Activated T-helper 2 cell treated with anti-CD3 and anti-CD28 coated beads, Interferon-gamma antibody, Interleukin-2, Interleukin-4, amounts not matched to agents 10 μg/mL and 5 μg/mL and 100 μg/mL, durations not matched to agents 14 hours and 24 hours and 36 hours (primary cell): Measurements from ENCODE around the gene FMN1. TPM values are rescaled to one million over a fixed set of nuclear protein-coding genes. Genes with fewer than 3 reads are reported as not detected.

ENCODE experiments used
- DNase-seq: peaks from one replicate; pipeline ENCODE4 v3.0.0; 2021; ENCODE audit warnings: low spot score
- H3K27ac Mint-ChIP-seq: one replicate; pipeline ENCODE4 v1.8.0; 2021; ENCODE audit warnings: mixed read lengths
- H3K27me3 Mint-ChIP-seq: one replicate; pipeline ENCODE4 v1.8.0; 2021; ENCODE audit warnings: low read depth, mixed read lengths
- H3K36me3 Mint-ChIP-seq: one replicate; pipeline ENCODE4 v1.8.0; 2021; ENCODE audit warnings: low read depth, mixed read lengths
- H3K4me1 Mint-ChIP-seq: one replicate; pipeline ENCODE4 v1.8.0; 2021; ENCODE audit warnings: low read depth, mixed read lengths
- H3K4me3 Mint-ChIP-seq: one replicate; pipeline ENCODE4 v1.8.0; 2021; ENCODE audit warnings: low read depth, mild to moderate bottlenecking, moderate library complexity, mixed read lengths
- H3K9me3 Mint-ChIP-seq: one replicate; pipeline ENCODE4 v1.8.0; 2021; ENCODE audit warnings: mixed read lengths
- intact Hi-C: fragments of 100-400 bp; cut with micrococcal nuclease; formaldehyde crosslinking; loops from one replicate; pipeline ENCODE4 v1.15.1; 2023
- total RNA-seq: library from RNA; stranded (reverse); gene quantifications from 2 replicates; pipeline ENCODE4 v1.2.3, GENCODE V29; 2022

FMN1 gene
- total RNA-seq, 1 donor from 2014 or later, result 0.02 TPM

DNA sequence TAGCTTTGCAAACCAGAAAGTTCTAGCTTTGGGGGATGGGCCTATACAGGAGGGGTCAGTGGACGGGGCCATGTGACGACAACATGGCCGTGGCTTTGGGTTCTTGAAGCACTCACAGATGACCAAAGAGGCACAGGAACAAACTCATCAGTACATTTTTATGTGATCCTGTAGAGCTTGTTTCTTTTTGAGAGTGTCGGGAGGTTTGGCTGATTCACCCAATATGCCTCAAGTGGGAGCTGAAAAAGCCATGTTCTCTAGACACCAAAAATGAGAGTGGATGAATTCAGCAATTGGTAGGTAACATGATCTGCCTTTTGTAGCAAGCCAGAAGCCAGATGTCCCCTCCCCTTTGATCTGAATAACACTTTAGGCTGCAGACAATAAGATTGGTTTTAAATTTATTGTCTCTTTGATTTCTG, 446.6 kb downstream of the FMN1 start:
- H3K27me3 Mint-ChIP-seq, result peaks cover 2% of the 10 kb centered on the region
- no peak overlapping the region for H3K4me3 Mint-ChIP-seq
- H3K27ac Mint-ChIP-seq, result no peak overlapping the region
- no peaks in the 10 kb centered on the region for H3K4me1 Mint-ChIP-seq
- no peaks in the 10 kb centered on the region for H3K9me3 Mint-ChIP-seq
- no peak for DNase-seq
- no peaks in the 10 kb centered on the region for H3K36me3 Mint-ChIP-seq
- intact Hi-C loops, result no loop called here

DNA sequence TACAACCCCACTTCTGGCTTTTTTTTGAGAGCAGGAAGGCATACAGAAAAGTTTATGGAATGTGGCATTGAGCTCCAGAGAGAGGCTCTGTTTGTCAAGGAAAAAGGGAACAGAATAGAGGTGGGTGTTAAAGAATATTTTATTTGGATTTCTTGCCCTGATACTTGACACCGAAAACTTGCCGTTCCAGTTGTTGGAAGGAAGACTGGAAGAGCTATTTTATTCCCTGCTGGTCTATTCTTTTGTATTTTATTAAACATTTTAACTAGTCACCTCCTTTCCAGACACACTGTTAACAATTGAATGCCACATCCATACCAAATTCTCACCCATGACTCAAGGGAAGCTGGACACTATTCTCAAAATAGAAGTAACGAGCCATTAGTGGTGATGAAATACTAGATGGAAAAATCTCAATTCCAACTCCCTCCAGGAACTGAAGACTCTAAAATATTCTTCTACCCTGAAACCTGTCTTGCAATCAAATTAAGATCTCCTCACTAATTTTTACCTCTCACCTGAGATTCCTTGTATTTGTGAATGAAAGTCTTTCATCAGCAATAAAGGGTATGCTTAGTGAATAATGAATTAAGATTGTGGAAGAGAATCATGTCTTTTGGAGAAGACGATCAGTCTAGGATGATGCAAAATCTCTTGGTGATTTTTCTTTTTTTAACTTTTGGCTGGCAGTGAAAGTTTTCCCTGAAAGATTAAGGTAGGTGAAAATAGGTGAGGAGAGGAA, 448.2 kb downstream of the FMN1 start:
- Mint-ChIP-seq H3K4me3 (no peak overlapping the region), H3K9me3 (no peaks in the 10 kb centered on the region), H3K4me1 (no peaks in the 10 kb centered on the region), H3K27me3 (peaks cover 7% of the 10 kb centered on the region), H3K36me3 (no peaks in the 10 kb centered on the region), H3K27ac (no peak overlapping the region)
- DNase-seq, result no peak
- intact Hi-C loops, result no loop called here

DNA sequence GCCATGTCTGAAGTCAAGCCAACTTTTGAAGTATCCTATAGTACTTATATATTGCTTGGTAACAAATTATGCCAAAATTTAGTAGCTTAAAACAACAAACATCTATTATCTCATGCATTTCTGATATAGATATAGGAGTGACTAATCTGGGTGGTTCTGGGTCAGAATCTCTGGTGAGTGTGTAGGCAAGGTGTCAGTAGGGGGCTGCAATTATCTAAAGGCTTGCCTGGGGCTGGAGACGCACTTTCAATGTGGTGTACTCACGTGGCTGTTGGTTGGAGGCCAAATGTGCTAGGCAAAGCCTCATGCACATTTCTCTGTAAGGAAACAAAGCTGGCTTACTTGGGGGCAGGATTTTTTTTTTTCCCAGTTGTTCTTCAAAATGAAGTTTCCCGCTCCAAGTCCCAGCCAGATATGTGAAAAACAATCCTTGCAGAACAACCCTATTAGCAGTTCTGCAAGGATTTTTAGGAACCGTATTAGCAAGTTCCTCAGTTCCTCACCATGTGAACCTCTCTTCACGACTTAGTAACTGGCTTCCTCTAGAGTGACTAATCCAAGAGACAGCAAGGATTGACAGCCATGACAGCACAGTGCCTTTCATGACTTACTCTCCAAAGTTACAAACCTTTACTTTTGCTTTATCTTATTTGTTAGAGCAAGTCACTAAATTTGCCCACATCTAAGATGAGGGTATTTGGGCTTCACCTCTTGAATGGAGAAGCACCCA, 450.9 kb downstream of the FMN1 start:
- H3K27ac Mint-ChIP-seq, result no peak overlapping the region
- H3K27me3 Mint-ChIP-seq, result peaks cover 20% of the 10 kb centered on the region
- intact Hi-C loops, result no loop called here
- H3K9me3 Mint-ChIP-seq, result no peaks in the 10 kb centered on the region
- no peaks in the 10 kb centered on the region for H3K4me1 Mint-ChIP-seq
- no peaks in the 10 kb centered on the region for H3K36me3 Mint-ChIP-seq
- no peak overlapping the region for H3K4me3 Mint-ChIP-seq
- DNase-seq, result no peak

DNA sequence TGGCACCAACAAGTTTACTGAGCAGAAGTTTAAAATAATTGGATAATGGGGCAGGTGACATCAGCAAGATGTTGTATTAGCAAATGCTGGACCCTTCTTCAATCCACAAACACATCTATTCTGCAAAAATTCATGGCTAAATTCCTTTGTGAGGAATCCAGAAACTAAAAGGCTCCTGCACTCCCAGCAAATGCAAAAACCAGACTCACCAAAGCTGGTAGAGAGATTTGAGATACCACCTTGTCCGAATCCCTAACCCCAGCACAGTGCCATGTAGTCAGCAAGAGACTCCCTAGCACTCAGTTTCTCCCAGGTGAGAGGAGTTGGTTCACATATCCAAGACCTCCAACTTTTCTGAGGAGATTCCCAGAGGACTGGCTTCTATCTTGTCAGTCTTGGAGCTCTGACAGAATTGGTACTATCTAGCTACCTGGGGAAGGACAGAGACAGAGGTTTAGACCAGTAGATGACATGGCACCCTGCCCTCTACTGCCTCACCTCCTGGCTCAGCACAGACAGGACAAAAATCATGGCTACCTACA, 454.9 kb downstream of the FMN1 start:
- Mint-ChIP-seq H3K27ac (no peak overlapping the region), H3K9me3 (no peaks in the 10 kb centered on the region), H3K36me3 (no peaks in the 10 kb centered on the region), H3K4me1 (no peaks in the 10 kb centered on the region), H3K27me3 (peaks cover 34% of the 10 kb centered on the region), H3K4me3 (no peak overlapping the region)
- intact Hi-C loops, result no loop called here
- no peak for DNase-seq

DNA sequence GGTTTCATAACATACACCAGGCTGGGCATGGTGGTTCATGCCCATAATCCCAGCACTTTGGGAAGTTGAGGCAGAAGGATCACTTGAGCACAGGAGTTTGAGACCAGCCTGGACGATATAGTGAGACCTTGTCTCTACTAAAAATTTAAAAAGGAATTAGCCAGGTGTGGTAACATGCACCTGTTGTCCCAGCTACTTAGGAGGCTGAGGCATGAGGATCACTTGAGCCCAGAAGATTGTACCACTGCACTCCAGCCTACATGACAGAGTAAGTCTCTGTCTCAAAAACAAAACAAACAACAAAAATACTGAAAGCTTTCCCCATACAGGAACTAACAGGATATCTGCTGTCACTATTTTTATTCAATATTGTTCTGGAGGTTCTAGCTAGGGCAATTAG, 455.8 kb downstream of the FMN1 start:
- Mint-ChIP-seq H3K27me3 (peaks cover 38% of the 10 kb centered on the region), H3K9me3 (no peaks in the 10 kb centered on the region), H3K4me3 (no peak overlapping the region), H3K36me3 (no peaks in the 10 kb centered on the region), H3K4me1 (no peaks in the 10 kb centered on the region), H3K27ac (no peak overlapping the region)
- no peak for DNase-seq
- intact Hi-C loops, result no loop called here

DNA sequence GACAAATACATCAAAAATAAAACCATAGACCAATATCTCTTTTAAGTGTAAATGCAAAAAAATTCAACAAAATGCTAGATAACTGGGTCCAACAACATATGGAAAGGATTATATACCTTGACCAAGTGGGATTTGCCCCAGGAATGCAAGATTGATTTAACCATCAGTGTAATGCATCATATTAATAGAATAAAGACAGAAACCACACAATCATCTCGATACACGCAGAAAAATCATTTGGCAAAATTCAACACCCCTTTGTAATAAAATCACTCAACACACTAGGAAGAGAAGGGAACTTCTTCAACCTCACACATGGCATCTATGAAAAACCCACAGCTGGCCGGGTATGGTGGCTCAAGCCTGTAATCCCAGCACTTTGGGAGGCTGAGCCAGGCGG, 457.2 kb downstream of the FMN1 start:
- no peak for DNase-seq
- no peaks in the 10 kb centered on the region for H3K9me3 Mint-ChIP-seq

DNA sequence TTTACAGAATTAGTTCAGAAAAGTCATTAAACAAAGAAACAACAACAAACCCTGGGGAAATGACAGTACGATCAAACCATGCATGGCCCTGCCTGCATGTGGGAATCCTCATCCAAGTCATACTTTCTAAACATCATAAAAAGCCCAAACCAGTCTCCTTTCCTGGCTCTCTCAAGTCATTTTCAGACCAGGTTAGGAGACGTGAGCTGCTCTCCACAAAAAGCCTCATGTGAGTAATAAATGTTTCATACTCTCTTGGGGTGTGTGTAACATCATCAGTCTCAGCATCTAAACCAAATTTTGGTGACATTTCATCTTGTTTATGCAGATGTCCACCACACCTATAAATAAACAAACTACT, 457.8 kb downstream of the FMN1 start:
- no peak overlapping the region for H3K4me3 Mint-ChIP-seq
- H3K36me3 Mint-ChIP-seq, result no peaks in the 10 kb centered on the region
- intact Hi-C loops, result no loop called here
- no peaks in the 10 kb centered on the region for H3K9me3 Mint-ChIP-seq
- H3K27me3 Mint-ChIP-seq, result peaks cover 39% of the 10 kb centered on the region
- no peak for DNase-seq
- H3K27ac Mint-ChIP-seq, result no peak overlapping the region
- H3K4me1 Mint-ChIP-seq, result no peaks in the 10 kb centered on the region

More for the DNA sequence above, 457.2 kb downstream of the FMN1 start:
- H3K4me1 Mint-ChIP-seq, result no peaks in the 10 kb centered on the region
- H3K27me3 Mint-ChIP-seq, result peaks cover 41% of the 10 kb centered on the region
- no peak overlapping the region for H3K4me3 Mint-ChIP-seq
- H3K27ac Mint-ChIP-seq, result no peak overlapping the region
- H3K36me3 Mint-ChIP-seq, result no peaks in the 10 kb centered on the region
- intact Hi-C loops, result no loop called here

DNA sequence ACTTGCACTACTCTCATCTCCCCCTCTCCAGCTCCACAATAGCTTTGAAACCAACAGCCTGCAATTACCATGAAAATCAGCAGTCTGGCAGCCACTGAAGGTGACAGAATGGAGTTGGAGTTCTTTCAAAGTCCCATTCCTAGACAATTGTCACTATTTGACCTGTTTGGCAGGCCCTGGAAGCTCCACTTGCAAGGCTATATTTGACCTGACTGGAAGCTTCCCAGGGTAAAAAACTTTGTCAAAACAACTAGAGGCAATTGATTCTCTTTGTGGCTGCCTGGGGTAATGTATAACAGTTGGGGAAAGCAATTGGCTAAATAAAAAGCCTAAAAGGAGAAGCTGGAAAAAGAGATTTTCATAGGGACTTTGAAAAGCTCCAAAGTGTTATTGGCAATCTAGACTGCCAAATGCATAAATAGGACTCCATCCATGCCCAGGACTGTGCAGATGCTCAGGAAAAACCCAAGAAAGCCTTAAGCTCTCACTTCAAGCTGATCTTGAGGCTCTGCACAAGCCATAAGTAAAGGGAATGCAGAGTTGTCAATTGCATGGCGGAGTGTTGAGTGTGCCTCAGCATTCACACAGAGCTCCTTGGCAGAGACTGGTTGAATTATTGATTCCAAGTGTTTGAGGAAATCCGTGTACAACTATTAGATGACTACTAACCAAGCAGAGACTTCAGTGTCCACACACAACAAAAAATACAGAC, 458.4 kb downstream of the FMN1 start:
- no peaks in the 10 kb centered on the region for H3K9me3 Mint-ChIP-seq
- H3K36me3 Mint-ChIP-seq, result no peaks in the 10 kb centered on the region
- intact Hi-C loops, result no loop called here
- no peaks in the 10 kb centered on the region for H3K4me1 Mint-ChIP-seq
- no peak overlapping the region for H3K27ac Mint-ChIP-seq
- H3K27me3 Mint-ChIP-seq, result peaks cover 43% of the 10 kb centered on the region
- no peak for DNase-seq
- H3K4me3 Mint-ChIP-seq, result no peak overlapping the region

DNA sequence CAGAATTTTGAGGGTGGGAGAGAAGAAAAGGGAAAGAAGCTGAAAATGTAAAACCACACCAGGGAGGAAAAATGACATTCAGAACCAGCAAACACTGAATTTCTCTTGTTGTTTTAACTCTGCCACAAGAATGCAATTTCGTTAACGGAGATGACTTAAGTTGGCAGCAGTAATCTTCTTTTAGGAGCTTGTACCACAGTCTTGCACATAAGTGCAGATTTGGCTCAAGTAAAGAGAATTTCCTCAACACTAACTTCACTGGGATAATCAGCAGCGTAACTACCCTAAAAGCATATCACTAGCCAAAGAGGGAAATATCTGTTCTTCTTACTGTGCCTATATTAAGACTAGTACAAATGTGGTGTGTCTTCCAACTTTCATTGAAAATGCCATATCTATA, 461.2 kb downstream of the FMN1 start:
- Mint-ChIP-seq H3K27me3 (peaks cover 46% of the 10 kb centered on the region), H3K36me3 (no peaks in the 10 kb centered on the region), H3K27ac (no peak overlapping the region), H3K4me1 (no peaks in the 10 kb centered on the region), H3K4me3 (no peak overlapping the region), H3K9me3 (no peaks in the 10 kb centered on the region)
- DNase-seq, result no peak
- intact Hi-C loops, result no loop called here

DNA sequence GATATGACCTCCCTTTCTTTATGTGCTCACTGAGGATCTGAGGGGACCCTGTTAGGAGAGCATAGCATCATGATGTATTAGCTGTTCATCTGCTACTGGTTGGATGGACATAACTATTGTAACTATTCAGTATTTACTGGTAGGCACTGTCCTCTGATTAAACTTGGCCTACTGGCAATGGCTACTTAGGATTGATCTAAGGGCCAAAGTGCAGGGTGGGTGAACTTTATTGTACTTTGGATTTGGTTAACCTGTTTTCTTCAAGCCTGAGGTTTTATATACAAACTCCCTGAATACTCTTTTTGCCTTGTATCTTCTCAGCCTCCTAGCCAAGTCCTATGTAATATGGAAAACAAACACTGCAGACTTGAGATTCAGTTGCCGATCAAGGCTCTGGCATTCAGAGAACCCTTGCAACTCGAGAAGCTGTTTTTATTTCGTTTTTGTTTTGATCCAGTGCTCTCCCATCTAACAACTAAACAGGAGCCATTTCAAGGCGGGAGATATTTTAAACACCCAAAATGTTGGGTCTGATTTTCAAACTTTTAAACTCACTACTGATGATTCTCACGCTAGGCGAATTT, 461.8 kb downstream of the FMN1 start:
- Mint-ChIP-seq H3K27ac (no peak overlapping the region), H3K27me3 (peaks cover 49% of the 10 kb centered on the region), H3K36me3 (no peaks in the 10 kb centered on the region), H3K4me3 (no peak overlapping the region), H3K4me1 (no peaks in the 10 kb centered on the region), H3K9me3 (no peaks in the 10 kb centered on the region)
- intact Hi-C loops, result no loop called here
- DNase-seq, result no peak

DNA sequence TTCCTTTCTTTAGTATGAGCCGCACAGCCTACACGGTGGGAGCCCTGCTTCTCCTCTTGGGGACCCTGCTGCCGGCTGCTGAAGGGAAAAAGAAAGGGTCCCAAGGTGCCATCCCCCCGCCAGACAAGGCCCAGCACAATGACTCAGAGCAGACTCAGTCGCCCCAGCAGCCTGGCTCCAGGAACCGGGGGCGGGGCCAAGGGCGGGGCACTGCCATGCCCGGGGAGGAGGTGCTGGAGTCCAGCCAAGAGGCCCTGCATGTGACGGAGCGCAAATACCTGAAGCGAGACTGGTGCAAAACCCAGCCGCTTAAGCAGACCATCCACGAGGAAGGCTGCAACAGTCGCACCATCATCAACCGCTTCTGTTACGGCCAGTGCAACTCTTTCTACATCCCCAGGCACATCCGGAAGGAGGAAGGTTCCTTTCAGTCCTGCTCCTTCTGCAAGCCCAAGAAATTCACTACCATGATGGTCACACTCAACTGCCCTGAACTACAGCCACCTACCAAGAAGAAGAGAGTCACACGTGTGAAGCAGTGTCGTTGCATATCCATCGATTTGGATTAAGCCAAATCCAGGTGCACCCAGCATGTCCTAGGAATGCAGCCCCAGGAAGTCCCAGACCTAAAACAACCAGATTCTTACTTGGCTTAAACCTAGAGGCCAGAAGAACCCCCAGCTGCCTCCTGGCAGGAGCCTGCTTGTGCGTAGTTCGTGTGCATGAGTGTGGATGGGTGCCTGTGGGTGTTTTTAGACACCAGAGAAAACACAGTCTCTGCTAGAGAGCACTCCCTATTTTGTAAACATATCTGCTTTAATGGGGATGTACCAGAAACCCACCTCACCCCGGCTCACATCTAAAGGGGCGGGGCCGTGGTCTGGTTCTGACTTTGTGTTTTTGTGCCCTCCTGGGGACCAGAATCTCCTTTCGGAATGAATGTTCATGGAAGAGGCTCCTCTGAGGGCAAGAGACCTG, 463.5 kb downstream of the FMN1 start:
- DNase-seq, result no peak
- peaks cover 5% of the 10 kb centered on the region for H3K9me3 Mint-ChIP-seq
- peaks cover 54% of the 10 kb centered on the region for H3K27me3 Mint-ChIP-seq
- H3K4me3 Mint-ChIP-seq, result no peak overlapping the region
- H3K36me3 Mint-ChIP-seq, result no peaks in the 10 kb centered on the region
- intact Hi-C loops, result no loop called here
- no peak overlapping the region for H3K27ac Mint-ChIP-seq
- H3K4me1 Mint-ChIP-seq, result no peaks in the 10 kb centered on the region
